ENCODE data around the gene ASTN2.

ASTN2 gene

GRCh38 chr9:116546711-116547581, 867.9 kb downstream of the ASTN2 start:
- DNase-seq, result no peak

GRCh38 chr9:116544896-116545295, 870.0 kb downstream of the ASTN2 start:
- no peak for DNase-seq

GRCh38 chr9:116543731-116544400, 871.0 kb downstream of the ASTN2 start:
- no peak for DNase-seq

- DNase-seq, result no peak
These were observed 873.5 kb downstream of the ASTN2 start for GRCh38 chr9:116541402-116541801.

GRCh38 chr9:116539549-116539948, 875.3 kb downstream of the ASTN2 start:
- no peak for DNase-seq

- DNase-seq, result no peak
These were observed 889.2 kb downstream of the ASTN2 start for GRCh38 chr9:116525611-116526010.

GRCh38 chr9:116524778-116525470, 889.9 kb downstream of the ASTN2 start:
- no peak for DNase-seq

GRCh38 chr9:116520218-116520617, 894.6 kb downstream of the ASTN2 start:
- DNase-seq, result no peak

- no peak for DNase-seq
These were observed 898.4 kb downstream of the ASTN2 start for GRCh38 chr9:116516456-116516855.

GRCh38 chr9:116515541-116515940, 899.3 kb downstream of the ASTN2 start:
- DNase-seq, result no peak

GRCh38 chr9:116506685-116507084, 908.2 kb downstream of the ASTN2 start:
- DNase-seq, result no peak

GRCh38 chr9:116504893-116505480, 909.9 kb downstream of the ASTN2 start:
- no peak for DNase-seq

GRCh38 chr9:116504081-116504480, 910.8 kb downstream of the ASTN2 start:
- DNase-seq, result no peak

GRCh38 chr9:116502746-116503145, 912.1 kb downstream of the ASTN2 start:
- no peak for DNase-seq

- DNase-seq, result no peak
These were observed 913.0 kb downstream of the ASTN2 start for GRCh38 chr9:116501871-116502270.

- no peak for DNase-seq
These were observed 914.6 kb downstream of the ASTN2 start for GRCh38 chr9:116499986-116500871.

GRCh38 chr9:116499434-116499833, 915.4 kb downstream of the ASTN2 start:
- DNase-seq, result no peak

- DNase-seq, result no peak
These were observed 917.6 kb downstream of the ASTN2 start for GRCh38 chr9:116497095-116497890.

GRCh38 chr9:116496167-116496566, 918.7 kb downstream of the ASTN2 start:
- DNase-seq, result no peak

- DNase-seq, result no peak
These were observed 919.1 kb downstream of the ASTN2 start for GRCh38 chr9:116495725-116496124.

Data from SHP77 treated with DMSO at 0.1 percent for 48 hours (cell line).